H1 (cell line): ENCODE measurements around the gene DNAJB8.

ENCODE experiments used
- CHD1 ChIP-seq: IDR thresholded peaks from 2 replicates; pipeline ENCODE4 v1.6.1; 2012; ENCODE audit warnings: low read depth, low read length, improper control_type of control experiment
- EGR1 ChIP-seq: IDR thresholded peaks from 2 replicates; pipeline ENCODE4 v1.6.1; 2011; ENCODE audit warnings: low read depth, low read length, borderline replicate concordance
- GABPA ChIP-seq: IDR thresholded peaks from 2 replicates; pipeline ENCODE4 v1.6.1; 2011; ENCODE audit warnings: mild to moderate bottlenecking, low read length, moderate library complexity, borderline replicate concordance; ENCODE audit not compliant: insufficient read depth
- JUN ChIP-seq: IDR thresholded peaks from 2 replicates; pipeline ENCODE4 v1.6.1; 2011; ENCODE audit warnings: low read depth, mild to moderate bottlenecking, improper control_type of control experiment, low read length
- MAFK ChIP-seq: IDR thresholded peaks from 2 replicates; pipeline ENCODE4 v1.6.1; 2012; ENCODE audit warnings: low read depth, mild to moderate bottlenecking, improper control_type of control experiment, low read length
- POLR2A ChIP-seq, 2 experiments: IDR thresholded peaks; 1 replicate in 1 of 2; 2 replicates in 1 of 2; pipeline ENCODE4 v1.6.1; 2011; ENCODE audit warnings: low read depth in 2 of 2, low read length in 2 of 2, mild to moderate bottlenecking in 2 of 2; ENCODE audit errors: control extremely low read depth in 1 of 2
- POLR2AphosphoS5 ChIP-seq: IDR thresholded peaks from 2 replicates; pipeline ENCODE4 v1.6.1; 2011; ENCODE audit warnings: low read depth, low read length
- SIRT6 ChIP-seq: IDR thresholded peaks from one replicate; pipeline ENCODE4 v1.7.1; 2012; ENCODE audit warnings: low read length, inconsistent platforms
- SP1 ChIP-seq: IDR thresholded peaks from 2 replicates; pipeline ENCODE4 v1.6.1; 2011; ENCODE audit warnings: low read depth, low read length
- SRF ChIP-seq: IDR thresholded peaks from 2 replicates; pipeline ENCODE4 v1.6.1; 2011; ENCODE audit warnings: mild to moderate bottlenecking, low read depth, low read length, moderate library complexity
- TAF1 ChIP-seq: IDR thresholded peaks from 2 replicates; pipeline ENCODE4 v1.6.1; 2011; ENCODE audit warnings: mild to moderate bottlenecking, low read depth, low read length
- TF ChIP-seq, protein P1 (sequence below), 3 experiments: IDR thresholded peaks; 1 replicate in 2 of 3; 2 replicates in 1 of 3; pipeline versions ENCODE4 v1.5.1 to v1.6.1; 2011; ENCODE audit warnings: low read length in 3 of 3, mild to moderate bottlenecking in 3 of 3, inconsistent platforms in 2 of 3, low read depth in 1 of 3, moderate library complexity in 1 of 3; ENCODE audit not compliant: insufficient read depth in 1 of 3; ENCODE audit errors: control extremely low read depth in 1 of 3

DNA sequence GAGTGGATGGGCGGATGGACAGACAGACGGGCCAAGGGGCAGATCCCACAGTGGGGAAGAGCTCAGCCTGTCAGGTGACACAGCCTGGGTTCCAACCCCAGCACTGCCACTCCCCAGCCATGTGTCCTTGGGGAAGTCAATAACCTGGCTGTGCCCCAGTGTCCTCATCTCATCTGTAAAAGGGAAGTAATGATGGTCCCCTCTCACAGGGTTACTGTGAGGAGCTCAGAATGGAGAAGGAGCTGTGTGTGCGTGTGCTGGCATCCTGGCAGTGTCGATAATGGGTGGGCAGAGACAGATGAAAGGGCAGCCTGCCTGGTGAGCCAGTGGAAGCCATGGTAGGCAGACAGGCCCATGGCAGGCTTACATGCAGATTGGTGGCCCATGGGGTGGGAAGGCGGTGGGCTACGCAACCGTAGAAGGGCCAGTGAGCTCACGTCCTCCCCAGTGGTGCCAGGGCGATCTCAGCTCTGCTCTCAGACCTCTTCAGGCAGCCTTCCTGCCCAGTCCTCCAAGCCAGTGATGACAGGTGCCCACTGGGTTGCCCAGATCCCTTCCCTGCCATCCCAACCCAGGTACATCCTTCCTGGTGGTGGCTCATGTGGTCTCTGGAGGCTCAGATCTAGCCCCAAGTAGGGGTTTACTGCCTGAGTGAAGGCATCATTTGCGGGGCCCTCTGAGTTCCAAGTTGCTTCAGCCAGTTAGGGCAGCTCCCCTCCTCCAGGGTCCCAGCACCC is 2.3 kb upstream of the DNAJB8 start:
- TF ChIP-seq POLR2AphosphoS5: no peak
- TF ChIP-seq, protein P1, sequence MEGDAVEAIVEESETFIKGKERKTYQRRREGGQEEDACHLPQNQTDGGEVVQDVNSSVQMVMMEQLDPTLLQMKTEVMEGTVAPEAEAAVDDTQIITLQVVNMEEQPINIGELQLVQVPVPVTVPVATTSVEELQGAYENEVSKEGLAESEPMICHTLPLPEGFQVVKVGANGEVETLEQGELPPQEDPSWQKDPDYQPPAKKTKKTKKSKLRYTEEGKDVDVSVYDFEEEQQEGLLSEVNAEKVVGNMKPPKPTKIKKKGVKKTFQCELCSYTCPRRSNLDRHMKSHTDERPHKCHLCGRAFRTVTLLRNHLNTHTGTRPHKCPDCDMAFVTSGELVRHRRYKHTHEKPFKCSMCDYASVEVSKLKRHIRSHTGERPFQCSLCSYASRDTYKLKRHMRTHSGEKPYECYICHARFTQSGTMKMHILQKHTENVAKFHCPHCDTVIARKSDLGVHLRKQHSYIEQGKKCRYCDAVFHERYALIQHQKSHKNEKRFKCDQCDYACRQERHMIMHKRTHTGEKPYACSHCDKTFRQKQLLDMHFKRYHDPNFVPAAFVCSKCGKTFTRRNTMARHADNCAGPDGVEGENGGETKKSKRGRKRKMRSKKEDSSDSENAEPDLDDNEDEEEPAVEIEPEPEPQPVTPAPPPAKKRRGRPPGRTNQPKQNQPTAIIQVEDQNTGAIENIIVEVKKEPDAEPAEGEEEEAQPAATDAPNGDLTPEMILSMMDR (IDR thresholded peaks at IDR 0.05; ENCODE audit: control extremely low read depth in 1 of 3, insufficient read depth in 1 of 3, low read depth in 1 of 3, low read length in 3 of 3): no peak
- TF ChIP-seq CHD1: no peak
- no peak for TF ChIP-seq POLR2A (IDR thresholded peaks at IDR 0.05; ENCODE audit: control extremely low read depth in 1 of 2, low read depth in 2 of 2, low read length in 2 of 2)
- no peak for TF ChIP-seq JUN
- TF ChIP-seq EGR1: no peak
- no peak for TF ChIP-seq TAF1
- no peak for TF ChIP-seq GABPA
- no peak for TF ChIP-seq MAFK
- no peak for TF ChIP-seq SP1
- TF ChIP-seq SIRT6: no peak
- TF ChIP-seq SRF: no peak
